ENCODE measurements around the gene NEDD8. TPM values are rescaled to one million over a fixed set of nuclear protein-coding genes. Genes with fewer than 3 reads are reported as not detected.
"Not testable (repeated sequence)": the region's sequence is repeated elsewhere in the genome, so short reads cannot be mapped to it uniquely, and the experiment has no call there.

NEDD8 gene
- total RNA-seq, 2 donors from 2014 or later = 127 to 148 TPM

DNA sequence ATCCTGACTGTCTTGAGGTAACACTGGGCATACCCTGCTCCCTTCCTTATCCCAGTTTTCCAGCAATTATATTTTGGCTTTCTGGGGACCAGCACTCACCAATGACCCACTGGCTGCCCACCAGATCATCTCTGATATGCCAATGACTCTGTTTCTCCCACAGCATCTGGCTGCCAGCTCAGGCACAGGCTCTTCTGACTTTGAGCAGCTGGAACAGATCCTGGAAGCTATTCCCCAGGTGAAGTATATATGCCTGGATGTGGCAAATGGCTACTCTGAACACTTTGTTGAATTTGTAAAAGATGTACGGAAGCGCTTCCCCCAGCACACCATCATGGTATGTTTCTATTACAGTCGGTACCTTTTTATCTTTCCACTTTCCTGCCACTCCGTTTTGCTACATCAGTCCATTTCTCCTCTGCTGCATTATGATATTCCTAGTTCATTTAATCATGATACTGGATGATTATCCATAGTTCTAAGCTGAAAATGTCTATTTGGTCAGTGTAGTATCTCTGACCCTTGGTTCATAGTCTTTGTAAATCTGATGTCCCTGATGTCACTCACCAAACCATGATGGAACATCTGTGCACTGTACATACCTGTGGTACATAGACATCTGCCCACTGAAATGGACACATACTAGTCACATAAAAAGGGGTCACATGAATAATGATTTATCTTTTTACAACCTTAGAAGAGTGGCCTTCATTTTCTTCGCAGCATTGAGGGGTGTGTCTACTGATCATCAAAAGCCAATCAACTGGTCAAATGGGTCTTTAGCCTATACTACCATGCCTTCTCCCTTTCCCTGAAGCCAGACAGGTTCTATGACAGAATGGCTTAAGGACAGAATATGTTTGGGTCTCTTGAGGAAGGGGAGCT, 3.9 kb upstream of the NEDD8 start:
- H3K27me3 Mint-ChIP-seq (ENCODE audit: low read depth) = no peaks in the 10 kb centered on the region
- peaks cover 16 to 17% of the 10 kb centered on the region in 2 donors for H3K36me3 Mint-ChIP-seq (ENCODE audit: insufficient read depth in 2 of 2)
- no peak for DNase-seq
- peak overlapping the region; percentile 78 for H3K27ac Mint-ChIP-seq
- no peaks in the 10 kb centered on the region for H3K9me3 Mint-ChIP-seq
- ATAC-seq (replicated peaks in 1 of 2) = no peak
- peaks cover 81% of the 10 kb centered on the region for H3K4me1 Mint-ChIP-seq (ENCODE audit: low read depth)
- H3K4me3 Mint-ChIP-seq = no peak overlapping the region

DNA sequence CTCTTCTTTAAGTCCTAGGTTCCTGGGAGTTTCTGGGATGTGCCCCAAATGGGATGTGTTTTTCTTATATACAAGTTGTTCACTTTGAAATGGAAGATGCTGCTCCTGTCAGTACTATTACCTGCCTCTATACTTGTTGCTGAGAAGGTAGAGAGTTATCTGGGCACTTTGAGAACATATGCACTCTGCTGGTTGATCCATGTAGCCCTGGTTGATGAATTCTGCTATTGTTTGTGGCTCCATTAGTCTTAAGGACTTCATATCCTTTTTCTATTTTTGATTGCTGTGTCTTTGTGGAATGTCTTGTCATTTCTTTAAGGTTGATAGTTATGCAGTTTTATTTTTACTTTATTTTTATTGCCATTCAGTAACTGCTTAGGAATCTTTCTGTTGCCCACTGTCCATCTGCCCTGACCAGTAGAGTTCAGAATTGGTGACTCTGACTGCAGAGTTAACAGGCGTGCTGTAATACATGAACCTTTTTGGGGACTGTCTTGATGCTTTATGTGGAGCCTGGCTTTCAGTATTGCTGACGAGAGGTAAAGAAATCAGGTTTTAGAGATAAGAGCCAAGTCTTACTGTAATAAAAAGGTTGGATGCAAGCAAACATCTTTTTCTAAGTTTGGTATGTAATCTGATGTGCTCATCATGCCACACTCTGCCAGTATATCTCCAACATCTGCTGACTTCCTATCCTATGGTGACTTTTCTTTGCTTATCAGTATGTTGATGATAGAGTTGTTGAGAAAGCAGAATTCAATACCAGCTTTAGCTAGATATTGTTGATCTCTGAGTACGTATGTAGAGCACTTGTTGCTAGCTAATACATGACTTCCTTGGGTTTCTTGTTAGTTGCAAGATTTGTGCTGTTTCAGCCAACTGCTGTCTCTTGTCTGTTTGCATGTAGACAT, 2.2 kb upstream of the NEDD8 start:
- peaks cover 13 to 14% of the 10 kb centered on the region in 2 donors for H3K36me3 Mint-ChIP-seq (ENCODE audit: insufficient read depth in 2 of 2)
- peak overlapping the region; percentile 78 for H3K27ac Mint-ChIP-seq
- H3K9me3 Mint-ChIP-seq = no peaks in the 10 kb centered on the region
- ATAC-seq (replicated peaks in 1 of 2) (no peak), DNase-seq (no peak)
- H3K27me3 Mint-ChIP-seq (ENCODE audit: low read depth) = no peaks in the 10 kb centered on the region
- peaks cover 70% of the 10 kb centered on the region for H3K4me1 Mint-ChIP-seq (ENCODE audit: low read depth)
- peak overlapping the region; percentile 53 to 71 for H3K4me3 Mint-ChIP-seq

DNA sequence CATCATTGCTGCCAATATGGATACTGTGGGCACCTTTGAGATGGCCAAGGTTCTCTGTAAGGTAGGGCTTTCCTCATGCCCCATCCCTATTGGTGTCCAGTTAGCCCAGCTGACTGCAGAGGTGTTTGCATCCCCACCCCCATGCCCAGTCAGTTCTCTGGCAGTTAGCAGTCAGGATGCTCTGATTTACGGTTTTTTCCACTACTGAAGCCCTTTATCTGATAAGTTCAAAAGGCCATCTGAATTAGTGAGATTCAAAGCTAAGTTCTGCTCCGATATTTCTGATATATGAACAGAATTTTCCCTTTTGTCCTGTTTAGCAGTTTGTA, 1.3 kb upstream of the NEDD8 start:
- ATAC-seq (replicated peaks in 1 of 2) (peak in 1 of 2 donors; percentile 16), DNase-seq (no peak)
- Mint-ChIP-seq H3K9me3 (no peaks in the 10 kb centered on the region), H3K27ac (peak overlapping the region; percentile 66), H3K4me3 (peak overlapping the region; percentile 71 to 84), H3K27me3 (ENCODE audit: low read depth) (no peaks in the 10 kb centered on the region), H3K36me3 (ENCODE audit: insufficient read depth in 2 of 2) (peaks cover 11 to 16% of the 10 kb centered on the region in 2 donors), H3K4me1 (ENCODE audit: low read depth) (peaks cover 67% of the 10 kb centered on the region)

DNA sequence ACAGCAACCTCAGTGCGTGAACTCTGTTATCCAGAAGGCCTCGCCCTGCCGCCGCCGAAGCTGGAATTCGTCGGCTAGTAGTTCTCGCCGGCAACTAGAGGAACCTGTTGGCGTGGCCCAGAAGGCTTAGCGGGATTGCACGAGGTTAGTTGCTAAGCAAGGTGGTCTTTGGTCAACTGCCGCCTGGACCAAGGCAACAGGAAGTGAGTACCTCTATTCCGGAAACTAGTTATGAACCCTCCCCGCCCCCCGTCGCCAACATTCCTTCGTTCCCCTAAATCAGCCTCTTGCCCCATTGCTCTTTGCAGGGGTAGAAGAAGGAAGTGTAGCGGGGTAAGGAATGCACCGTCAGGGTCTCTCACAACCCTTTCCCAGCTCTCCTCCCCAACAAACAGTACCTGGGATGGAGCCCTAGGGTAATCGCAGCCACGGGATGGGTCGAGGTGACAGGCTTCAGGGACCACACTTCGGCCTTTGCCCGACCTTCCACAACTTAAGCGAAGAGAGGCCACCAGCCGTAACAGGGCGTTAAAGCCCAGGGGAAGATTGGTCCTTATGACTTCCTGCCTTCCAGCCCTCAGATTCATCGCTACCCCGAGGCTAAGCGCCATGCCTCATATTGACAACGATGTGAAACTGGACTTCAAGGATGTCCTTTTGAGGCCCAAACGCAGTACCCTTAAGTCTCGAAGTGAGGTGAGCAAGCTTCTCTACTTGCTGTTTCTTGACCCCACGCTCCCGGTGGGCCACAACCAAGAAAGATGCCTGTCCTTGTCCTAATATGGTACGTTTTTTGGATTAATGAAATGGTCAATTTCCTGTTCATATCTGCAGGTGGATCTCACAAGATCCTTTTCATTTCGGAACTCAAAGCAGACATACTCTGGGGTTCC, 724 bp upstream of the NEDD8 start, which contains the start of gene GMPR2:
GMPR2 (plus strand) TSS at position 285 of the 893 bp plus-strand sequence; CDS start at position 610, 325 bp downstream.
- H3K36me3 Mint-ChIP-seq (ENCODE audit: insufficient read depth in 2 of 2) = peaks cover 8 to 12% of the 10 kb centered on the region in 2 donors
- ATAC-seq (replicated peaks in 1 of 2) (peak; percentile 58 to 61), DNase-seq (peak; percentile 21 to 24)
- peak within 1 kb of the TSS; percentile 85 for H3K27ac Mint-ChIP-seq
- H3K4me3 Mint-ChIP-seq = peak within 1 kb of the TSS; percentile 71 to 84
- no peaks in the 10 kb centered on the region for H3K9me3 Mint-ChIP-seq
- no peaks in the 10 kb centered on the region for H3K27me3 Mint-ChIP-seq (ENCODE audit: low read depth)
- H3K4me1 Mint-ChIP-seq (ENCODE audit: low read depth) = peaks cover 65% of the 10 kb centered on the region

DNA sequence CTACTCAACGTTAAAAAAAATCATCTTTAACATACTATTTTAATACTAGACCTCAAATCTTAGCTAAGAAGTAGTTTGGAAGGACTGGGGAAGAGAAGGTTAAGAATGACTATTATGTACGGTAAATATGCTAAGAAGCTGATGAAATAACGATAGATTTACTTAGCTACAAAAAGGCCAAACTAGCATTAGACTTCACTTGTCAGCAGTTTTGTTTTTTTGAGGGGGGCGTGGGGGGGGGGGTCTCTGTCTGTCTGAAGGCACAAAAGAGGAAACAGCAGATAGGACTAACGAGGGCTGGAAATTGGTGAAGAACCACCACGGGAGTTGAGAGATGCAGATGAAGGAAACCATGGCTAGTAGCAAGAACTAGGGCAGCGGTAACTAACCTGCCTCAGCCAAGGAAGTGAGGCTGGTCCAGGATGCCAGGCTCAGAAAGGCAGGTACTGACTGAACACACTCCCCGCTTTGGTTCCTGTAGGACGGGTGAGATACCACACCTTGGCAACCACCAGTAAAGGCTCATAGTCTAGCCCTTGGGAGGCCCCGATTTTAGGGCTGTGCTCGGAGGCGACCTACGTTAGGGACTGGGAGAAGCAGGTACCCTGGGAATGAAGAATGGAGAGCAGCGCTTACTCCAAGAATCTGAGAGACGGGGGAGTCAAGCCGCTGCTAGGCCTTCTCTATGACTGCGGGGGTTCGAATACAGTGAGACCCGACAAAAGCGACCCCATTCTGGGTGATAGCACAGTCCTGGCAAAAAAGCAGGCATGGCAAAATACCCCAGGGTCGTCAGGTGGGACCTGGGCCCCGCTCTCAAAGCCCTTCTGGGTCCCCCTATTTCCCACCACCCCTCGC, 675 bp downstream of the NEDD8 start:
- Mint-ChIP-seq H3K36me3 (ENCODE audit: insufficient read depth in 2 of 2) (peaks cover 9% of the 10 kb centered on the region in 2 donors), H3K27me3 (ENCODE audit: low read depth) (no peaks in the 10 kb centered on the region), H3K9me3 (no peaks in the 10 kb centered on the region), H3K27ac (peak overlapping the region; percentile 85), H3K4me1 (ENCODE audit: low read depth) (peaks cover 63% of the 10 kb centered on the region), H3K4me3 (peak overlapping the region; percentile 71 to 84)
- ATAC-seq (replicated peaks in 1 of 2) (peak; percentile 22 to 27), DNase-seq (peak; percentile 29 to 30)

DNA sequence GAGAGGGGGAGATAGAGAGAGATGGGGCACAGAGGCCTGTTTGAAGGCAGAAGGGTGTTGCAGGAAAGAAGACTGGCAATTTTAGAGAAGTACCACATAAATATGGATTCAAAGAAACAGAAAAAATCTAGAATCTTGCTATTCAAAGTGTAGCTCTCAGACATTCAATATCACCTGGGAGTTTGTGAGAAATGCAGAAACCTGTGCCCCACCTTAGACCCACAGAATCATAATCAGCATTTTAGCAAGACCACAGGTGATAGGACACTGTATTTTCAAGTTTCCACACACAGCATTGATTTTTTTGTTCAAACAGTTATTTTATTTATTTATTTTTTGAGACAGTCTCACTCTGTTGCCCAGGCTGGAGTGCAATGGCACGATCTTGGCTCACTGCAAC, 3.3 kb downstream of the NEDD8 start:
- ATAC-seq (replicated peaks in 1 of 2) (no peak), DNase-seq (no peak)
- no peaks in the 10 kb centered on the region for H3K9me3 Mint-ChIP-seq
- H3K4me1 Mint-ChIP-seq (ENCODE audit: low read depth) = peaks cover 57% of the 10 kb centered on the region
- no peaks in the 10 kb centered on the region for H3K27me3 Mint-ChIP-seq (ENCODE audit: low read depth)
- peaks cover 6 to 15% of the 10 kb centered on the region in 2 donors for H3K36me3 Mint-ChIP-seq (ENCODE audit: insufficient read depth in 2 of 2)
- peak overlapping the region; percentile 36 for H3K27ac Mint-ChIP-seq
- no peak overlapping the region for H3K4me3 Mint-ChIP-seq

DNA sequence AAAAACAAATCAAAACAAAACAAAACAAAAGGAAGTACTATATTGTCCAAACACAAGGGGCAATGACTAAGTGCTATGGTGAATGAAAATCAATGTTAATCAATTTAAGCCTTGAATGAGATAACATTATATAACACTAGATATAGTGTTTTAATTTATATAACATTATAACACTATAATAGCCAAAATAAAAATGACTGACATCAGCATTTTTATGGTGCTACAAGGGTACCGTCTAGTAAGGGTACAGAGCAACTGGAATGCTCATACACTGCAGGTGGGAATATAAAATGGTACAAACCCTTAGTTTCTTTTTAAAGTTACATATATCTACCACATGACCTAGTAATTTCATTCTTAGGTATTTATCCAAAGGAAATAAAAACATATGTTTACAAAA, 5.7 kb downstream of the NEDD8 start:
- Mint-ChIP-seq H3K4me1 (ENCODE audit: low read depth) (peaks cover 47% of the 10 kb centered on the region), H3K4me3 (peak overlapping the region in 1 of 2 donors; percentile 52), H3K36me3 (ENCODE audit: insufficient read depth in 2 of 2) (peaks cover 4 to 13% of the 10 kb centered on the region in 2 donors), H3K27ac (peak overlapping the region; percentile 94), H3K9me3 (no peaks in the 10 kb centered on the region), H3K27me3 (ENCODE audit: low read depth) (no peaks in the 10 kb centered on the region)
- DNase-seq = no peak
- no peak for ATAC-seq (replicated peaks in 1 of 2)

DNA sequence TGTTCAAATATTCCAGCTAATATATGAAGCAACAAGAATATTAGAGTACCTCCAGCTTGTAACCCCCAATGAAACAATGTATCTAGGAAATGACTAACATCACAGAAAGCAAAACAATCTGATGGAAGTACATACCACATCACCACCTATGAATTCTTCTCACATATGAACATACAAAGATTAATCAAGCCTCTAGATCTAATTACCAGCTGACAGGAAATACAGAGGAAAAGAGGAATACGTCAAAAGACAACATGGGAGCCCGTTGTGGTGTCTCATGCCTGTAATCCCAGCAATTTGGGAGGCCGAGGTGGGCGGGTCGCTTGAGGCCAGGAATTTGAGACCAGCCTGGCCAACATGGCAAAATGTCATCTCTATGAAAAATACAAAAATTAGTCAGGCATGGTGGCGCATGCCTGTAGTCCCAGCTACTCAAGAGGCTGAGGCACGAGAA, 7.5 kb downstream of the NEDD8 start:
- DNase-seq = no peak
- no peak overlapping the region for H3K4me3 Mint-ChIP-seq
- H3K27ac Mint-ChIP-seq = peak overlapping the region; percentile 56
- no peaks in the 10 kb centered on the region for H3K9me3 Mint-ChIP-seq
- H3K4me1 Mint-ChIP-seq (ENCODE audit: low read depth) = peaks cover 40% of the 10 kb centered on the region
- peaks cover 4 to 13% of the 10 kb centered on the region in 2 donors for H3K36me3 Mint-ChIP-seq (ENCODE audit: insufficient read depth in 2 of 2)
- no peaks in the 10 kb centered on the region for H3K27me3 Mint-ChIP-seq (ENCODE audit: low read depth)
- ATAC-seq (replicated peaks in 1 of 2) = no peak

DNA sequence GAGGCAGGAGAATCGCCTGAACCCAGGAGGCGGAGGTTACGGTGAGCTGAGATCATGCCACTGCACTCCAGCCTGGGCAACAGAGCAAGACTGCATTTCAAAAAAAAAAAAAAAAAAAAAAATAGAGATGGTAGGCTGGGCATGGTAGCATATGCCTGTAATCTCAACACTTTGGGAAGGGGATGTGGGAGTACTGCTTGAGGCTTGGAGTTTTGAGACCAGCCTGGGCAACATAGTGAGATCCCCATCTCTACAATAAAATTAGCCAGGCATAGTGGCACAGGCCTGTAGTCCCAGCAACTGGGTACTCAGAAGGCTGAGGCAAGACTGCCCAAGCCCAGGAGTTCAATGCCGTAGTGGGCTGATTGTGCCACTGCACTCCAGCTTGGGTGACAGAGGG, 9.2 kb downstream of the NEDD8 start:
- H3K4me3 Mint-ChIP-seq; H3K9me3 Mint-ChIP-seq; H3K27me3 Mint-ChIP-seq (ENCODE audit: low read depth); H3K27ac Mint-ChIP-seq; DNase-seq; ATAC-seq (replicated peaks in 1 of 2): not testable (repeated sequence)
- peaks cover 4 to 12% of the 10 kb centered on the region in 2 donors for H3K36me3 Mint-ChIP-seq (ENCODE audit: insufficient read depth in 2 of 2)
- H3K4me1 Mint-ChIP-seq (ENCODE audit: low read depth) = peaks cover 30% of the 10 kb centered on the region

DNA sequence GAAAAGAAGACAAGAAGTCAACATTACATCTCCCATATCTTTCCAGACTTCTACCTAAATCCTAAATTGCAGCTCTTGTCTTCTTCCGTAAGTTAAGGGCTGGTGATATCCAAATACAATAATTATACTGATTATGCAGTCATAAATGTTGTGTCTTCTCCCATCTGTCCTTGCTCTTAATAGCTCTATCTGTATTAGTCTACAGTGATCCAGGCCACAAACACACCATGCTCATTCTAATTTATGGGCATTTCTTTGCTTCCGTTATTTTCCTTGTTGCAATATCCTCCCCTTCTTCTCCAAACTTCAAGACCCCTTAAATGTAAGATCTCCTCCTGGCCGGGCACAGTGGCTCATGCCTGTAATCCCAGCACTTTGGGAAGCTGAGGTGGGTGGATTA, 12.6 kb downstream of the NEDD8 start:
- no peaks in the 10 kb centered on the region for H3K9me3 Mint-ChIP-seq

DNA sequence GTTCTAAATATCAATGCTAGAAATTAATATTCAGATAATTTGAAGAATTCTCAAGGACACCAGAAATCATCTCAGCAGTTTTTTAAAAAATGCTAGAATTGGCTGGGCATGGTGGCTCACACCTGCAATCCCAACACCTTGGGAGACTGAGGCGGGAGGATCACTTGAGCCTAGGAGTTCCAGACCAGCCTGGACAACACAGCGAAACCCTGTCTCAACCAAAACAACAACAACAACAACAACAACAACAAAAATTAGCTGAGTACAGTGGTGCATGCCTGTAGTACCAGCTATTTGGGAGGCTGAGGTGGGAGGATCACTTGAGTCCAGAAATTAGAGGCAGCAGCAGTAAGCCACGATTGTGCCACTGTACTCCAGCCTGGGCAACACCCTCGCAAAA, 13.1 kb downstream of the NEDD8 start:
- Mint-ChIP-seq H3K4me3 (no peak overlapping the region), H3K4me1 (ENCODE audit: low read depth) (peaks cover 26% of the 10 kb centered on the region), H3K36me3 (ENCODE audit: insufficient read depth in 2 of 2) (peaks cover 0 to 1% of the 10 kb centered on the region in 2 donors), H3K27ac (no peak overlapping the region), H3K9me3 (no peaks in the 10 kb centered on the region), H3K27me3 (ENCODE audit: low read depth) (no peaks in the 10 kb centered on the region)
- ATAC-seq (replicated peaks in 1 of 2) (no peak), DNase-seq (no peak)

More for the DNA sequence above, 12.6 kb downstream of the NEDD8 start:
- no peak overlapping the region for H3K4me3 Mint-ChIP-seq
- ATAC-seq (replicated peaks in 1 of 2) (no peak), DNase-seq (no peak)
- H3K27ac Mint-ChIP-seq = no peak overlapping the region
- peaks cover 0 to 3% of the 10 kb centered on the region in 2 donors for H3K36me3 Mint-ChIP-seq (ENCODE audit: insufficient read depth in 2 of 2)
- H3K27me3 Mint-ChIP-seq (ENCODE audit: low read depth) = no peaks in the 10 kb centered on the region
- peaks cover 24% of the 10 kb centered on the region for H3K4me1 Mint-ChIP-seq (ENCODE audit: low read depth)

Data from activated T-cell treated with anti-CD3 and anti-CD28 coated beads, Interleukin-2, amount 50 U/mL, for 72 hours (primary cell).